A549 (cell line): ENCODE measurements around the gene SAPCD1. TPM values are rescaled to one million over a fixed set of nuclear protein-coding genes. Genes with fewer than 3 reads are reported as not detected.

Experiments
- ATAC-seq, 2 experiments: fragments of 200-7000 bp in 1 of 2; fragments of >200 bp in 1 of 2; cut with Nextera tagmentation in 1 of 2; cut with Tn5 transposase in 1 of 2; 3 replicates each; pipeline versions ENCODE4 v1.8.0 to v1.9.1; 2018 to 2020; ENCODE audit warnings: mild to moderate bottlenecking in 1 of 2, moderate library complexity in 1 of 2
- CTCF ChIA-PET: fragments of 300-600 bp; sonication (Branson Sonifier 250); formaldehyde crosslinking; extraction: SDS; loops from one replicate; lab custom pipeline; 2021; ENCODE audit warnings: antibody characterized with exemption, inconsistent platforms; lab: Yijun Ruan, JAX
- POLR2A ChIA-PET: fragments of 350-600 bp; formaldehyde crosslinking; extraction: SDS; loops from one replicate; lab custom pipeline; 2021; ENCODE audit warnings: antibody characterized with exemption, inconsistent platforms; lab: Yijun Ruan, JAX
- DNase-seq, 2 experiments: peaks; one replicate each; pipeline versions ENCODE4 v3.0.0 to v3.0.0-alpha.2; 2011 to 2016; ENCODE audit warnings: low read depth in 1 of 2, low spot score in 1 of 2
- FAIRE-seq: peaks from 2 replicates; lab custom pipeline; 2011; peaks lifted over from hg19 to GRCh38; lab: Jason Lieb, UNC
- H3K27ac ChIP-seq, 2 experiments: fragments of >200 bp; sonication (Bioruptor Twin); formaldehyde crosslinking; 3 replicates each; pipeline ENCODE4 v1.5.1; 2016 to 2017
- H3K4me1 ChIP-seq: fragments of >200 bp; sonication (Bioruptor Twin); formaldehyde crosslinking; 3 replicates; pipeline ENCODE4 v1.6.1; 2016
- H3K4me2 ChIP-seq: fragments of >200 bp; sonication (Bioruptor Twin); formaldehyde crosslinking; 3 replicates; pipeline ENCODE4 v1.6.1; 2016
- H3K4me3 ChIP-seq: fragments of >200 bp; sonication (Bioruptor Twin); formaldehyde crosslinking; 3 replicates; pipeline ENCODE4 v1.5.1; 2016
- H3K9me3 ChIP-seq: fragments of >200 bp; sonication (Bioruptor Twin); formaldehyde crosslinking; 3 replicates; pipeline ENCODE4 v1.6.1; 2016
- ATOH8 ChIP-seq: fragments of 250-450 bp; sonication (Bioruptor Pico); IDR thresholded peaks from 2 replicates; pipeline ENCODE4 v1.5.0; 2020; ENCODE audit warnings: low read depth, mild to moderate bottlenecking, moderate library complexity
- BCL3 ChIP-seq: fragments of >200 bp; sonication (Bioruptor Twin); formaldehyde crosslinking; IDR thresholded peaks from 3 replicates; pipeline ENCODE4 v1.6.1; 2016
- CBX2 ChIP-seq: fragments of 200-600 bp; sonication (generic); IDR thresholded peaks from 2 replicates; pipeline ENCODE4 v1.6.1; 2016; ENCODE audit warnings: low read depth, mild to moderate bottlenecking, borderline replicate concordance
- CEBPB ChIP-seq, 2 experiments: fragments of >200 bp in 1 of 2; sonication (Bioruptor Twin) in 1 of 2; formaldehyde crosslinking in 1 of 2; IDR thresholded peaks; 2 replicates each; pipeline ENCODE4 v1.6.1; 2012 to 2016
- CTCF ChIP-seq: fragments of >200 bp; sonication (Bioruptor Twin); formaldehyde crosslinking; IDR thresholded peaks from 3 replicates; pipeline ENCODE4 v1.5.1; 2016
- E2F6 ChIP-seq: IDR thresholded peaks from 2 replicates; pipeline ENCODE4 v1.6.1; 2012; ENCODE audit warnings: low read depth, borderline replicate concordance
- EHMT2 ChIP-seq: fragments of 200-600 bp; sonication (generic); IDR thresholded peaks from 2 replicates; pipeline ENCODE4 v1.6.1; 2016; ENCODE audit warnings: antibody characterized with exemption, low read depth, mild to moderate bottlenecking, moderate library complexity
- EP300 ChIP-seq, 2 experiments: fragments of >200 bp; sonication (Bioruptor Twin); formaldehyde crosslinking; IDR thresholded peaks; 2 replicates in 1 of 2; 3 replicates in 1 of 2; pipeline ENCODE4 v1.6.1; 2016 to 2017
- ESRRA ChIP-seq: fragments of 150-350 bp; IDR thresholded peaks from 2 replicates; pipeline ENCODE4 v1.6.1; 2014; ENCODE audit warnings: mild to moderate bottlenecking, low read length, borderline replicate concordance
- FOSL2 ChIP-seq, 2 experiments: fragments of 450-650 bp in 1 of 2; fragments of >200 bp in 1 of 2; sonication (Bioruptor Twin) in 1 of 2; formaldehyde crosslinking; IDR thresholded peaks; 2 replicates each; pipeline versions ENCODE4 v1.5.0 to v1.6.1; 2016 to 2020; ENCODE audit warnings: mild to moderate bottlenecking in 1 of 2, moderate library complexity in 1 of 2
- HOXB5 ChIP-seq: fragments of 250-450 bp; sonication (Bioruptor Pico); IDR thresholded peaks from 2 replicates; pipeline ENCODE4 v1.5.0; 2020; ENCODE audit warnings: mild to moderate bottlenecking, moderate library complexity
- JUN ChIP-seq, 2 experiments: fragments of >200 bp; sonication (Bioruptor Twin); formaldehyde crosslinking; IDR thresholded peaks; 2 replicates in 1 of 2; 3 replicates in 1 of 2; pipeline ENCODE4 v1.6.1; 2016 to 2017
- JUNB ChIP-seq: fragments of >200 bp; sonication (Bioruptor Twin); formaldehyde crosslinking; IDR thresholded peaks from 2 replicates; pipeline ENCODE4 v1.6.1; 2016
- KDM1A ChIP-seq: fragments of 200-600 bp; sonication (generic); IDR thresholded peaks from 2 replicates; pipeline ENCODE4 v1.6.1; 2016; ENCODE audit warnings: low read depth, mild to moderate bottlenecking
- MAX ChIP-seq: IDR thresholded peaks from 2 replicates; pipeline ENCODE4 v1.6.1; 2012
- MAZ ChIP-seq: fragments of 150-350 bp; IDR thresholded peaks from 2 replicates; pipeline ENCODE4 v1.6.1; 2014; ENCODE audit warnings: antibody characterized with exemption, low read depth, low read length, borderline replicate concordance
- MYC ChIP-seq: IDR thresholded peaks from 2 replicates; pipeline ENCODE4 v1.6.1; 2012; ENCODE audit warnings: mild to moderate bottlenecking, inconsistent platforms, low read length, improper control_type of control experiment, borderline replicate concordance
- NFE2L2 ChIP-seq: fragments of 150-350 bp; conservative IDR thresholded peaks from 2 replicates; pipeline ENCODE4 v1.6.1; 2014; ENCODE audit warnings: low read length
- NPAS2 ChIP-seq: fragments of 250-450 bp; sonication (Bioruptor Pico); IDR thresholded peaks from 2 replicates; pipeline ENCODE4 v1.8.0; 2022; ENCODE audit warnings: mild to moderate bottlenecking, moderate library complexity, borderline replicate concordance
- NR3C1 ChIP-seq: fragments of >200 bp; sonication (Bioruptor Twin); formaldehyde crosslinking; IDR thresholded peaks from 3 replicates; pipeline ENCODE4 v1.6.1; 2017
- PHF8 ChIP-seq: fragments of 200-600 bp; sonication (generic); IDR thresholded peaks from 2 replicates; pipeline ENCODE4 v1.6.1; 2016; ENCODE audit warnings: low read depth, mild to moderate bottlenecking, antibody characterized with exemption, moderate library complexity, borderline replicate concordance
- POLR2AphosphoS2 ChIP-seq: conservative IDR thresholded peaks from 2 replicates; pipeline ENCODE4 v1.6.1; 2012; ENCODE audit warnings: low read length, improper control_type of control experiment, inconsistent platforms
- RAD21 ChIP-seq, 2 experiments: fragments of >200 bp in 1 of 2; sonication (Bioruptor Twin) in 1 of 2; formaldehyde crosslinking in 1 of 2; IDR thresholded peaks in 1 of 2; conservative IDR thresholded peaks in 1 of 2; 2 replicates in 1 of 2; 3 replicates in 1 of 2; pipeline ENCODE4 v1.6.1; 2012 to 2018; ENCODE audit warnings: inconsistent platforms in 1 of 2
- RFX5 ChIP-seq: fragments of 450-650 bp; IDR thresholded peaks from 2 replicates; pipeline ENCODE4 v1.7.1; 2014; ENCODE audit warnings: antibody characterized with exemption, mild to moderate bottlenecking, moderate library complexity
- SMC3 ChIP-seq: fragments of >200 bp; sonication (Bioruptor Twin); formaldehyde crosslinking; IDR thresholded peaks from 3 replicates; pipeline ENCODE4 v1.6.1; 2018; ENCODE audit warnings: inconsistent platforms
- SREBF2 ChIP-seq: fragments of 450-650 bp; IDR thresholded peaks from 2 replicates; pipeline ENCODE4 v1.6.1; 2014; ENCODE audit warnings: mild to moderate bottlenecking, moderate library complexity
- USF2 ChIP-seq: fragments of 450-650 bp; IDR thresholded peaks from 2 replicates; pipeline ENCODE4 v1.6.1; 2014; ENCODE audit warnings: antibody characterized with exemption
- ZC3H11A ChIP-seq: fragments of 450-650 bp; IDR thresholded peaks from 2 replicates; pipeline ENCODE4 v1.6.1; 2014; ENCODE audit warnings: antibody characterized with exemption, mild to moderate bottlenecking
- ZSCAN20 ChIP-seq: fragments of 250-450 bp; sonication (Bioruptor Pico); IDR thresholded peaks from 2 replicates; pipeline ENCODE4 v1.8.0; 2022; ENCODE audit warnings: mild to moderate bottlenecking, moderate library complexity
- WGBS: methylation state at CpG from one replicate; pipeline ENCODE4 v1.1.6; 2017; ENCODE audit errors: missing lambda C conversion rate; 5-methylcytosine and 5-hydroxymethylcytosine counted together
- polyA plus RNA-seq, 4 experiments: library from polyadenylated mRNA; depleted of rRNA in 3 of 4; stranded (reverse); fragments of >200 nt; fragmentation: RNase III in 1 of 4; extraction: RNeasy Plus Mini Kit Qiagen cat#74134 plus additional on column Dnase treatment in 1 of 4; gene quantifications; 2 replicates in 3 of 4; 3 replicates in 1 of 4; pipeline ENCODE4 v1.2.3, GENCODE V29; 2011 to 2017

SAPCD1 gene
- polyA plus RNA-seq, 2 of the 4 experiments (the other 2 are of a cell fraction), result 5.8 to 6.9 TPM

- Histone ChIP-seq H3K4me2 (peak overlapping the region; percentile 95), H3K4me1 (peaks cover 23% of the 10 kb centered on the region; the same call in 2 of the 3 replicates), H3K9me3 (no peaks in the 10 kb centered on the region), H3K27ac (peak overlapping the region; percentile 94 to 97), H3K4me3 (peak overlapping the region; percentile 97)
- no peak for FAIRE-seq
- WGBS, result under 1% methylated on average over 25 of the region's 44 CpGs
- peak in 1 of 2 experiments; percentile 25 for DNase-seq
- peak; percentile 63 to 76 for ATAC-seq
- ChIA-PET CTCF (interaction anchor here (0.6 to 3.8 kb wide), 17 partner anchors 9 to 150 kb away, joined by 3 to 27 read pairs (median 6); partner anchors contain the start of genes CLIC1, HSPA1A, HSPA1B and HSPA1L), POLR2A (interaction anchor here (0.6 to 2.6 kb wide), 7 partner anchors 12 to 35 kb away, joined by 5 to 28 read pairs (median 9); partner anchors contain the start of genes HSPA1A, HSPA1B, HSPA1L and LSM2)
- no peak for TF ChIP-seq KDM1A
- TF ChIP-seq EHMT2, result no peak
- TF ChIP-seq POLR2AphosphoS2, result no peak
- no peak for TF ChIP-seq JUNB
- no peak for TF ChIP-seq EP300 (IDR thresholded peaks at IDR 0.05)
- TF ChIP-seq SMC3, result no peak
- no peak for TF ChIP-seq RFX5
- TF ChIP-seq PHF8, result peak; percentile 27; the same call in 1 of the 2 replicates
Observed at GRCh38 chr6:31794866-31795615, 32.6 kb downstream of the SAPCD1 start.

GRCh38 chr6:31795616-31796298, 33.3 kb downstream of the SAPCD1 start, which contains the start of gene VARS1:
Gene VARS1, minus strand, starts transcription at chr6:31795752. Its CDS starts 535 bp downstream, at chr6:31795217.
- CTCF ChIA-PET, result interaction anchor here (0.6 to 3.8 kb wide), 28 partner anchors 9 to 249 kb away, joined by 3 to 27 read pairs (median 4); partner anchors contain the start of genes CLIC1, HSPA1A, HSPA1B and HSPA1L
- FAIRE-seq, result no peak
- TF ChIP-seq RAD21 (conservative IDR thresholded peaks at IDR 0.05 in 1 of 2, IDR thresholded peaks at IDR 0.05 in 1 of 2) (peak; percentile 31 to 70; a peak in 4 of 5 replicates), CBX2 (no peak), CEBPB (IDR thresholded peaks at IDR 0.05) (no peak), JUN (IDR thresholded peaks at IDR 0.05) (peak; percentile 73 to 95; a peak in 4 of 5 replicates), FOSL2 (IDR thresholded peaks at IDR 0.05) (no peak), FOSL2 (CRISPR knock-in tag; IDR thresholded peaks at IDR 0.05) (peak; percentile 15; the same call in 1 of the 2 replicates), MYC (peak; percentile 78; the same call in 1 of the 2 replicates), HOXB5 (CRISPR knock-in tag) (no peak), CTCF (peak; percentile 67), BCL3 (peak; percentile 63; the same call in 1 of the 3 replicates), NR3C1 (no peak), MAX (peak; percentile 96), SREBF2 (no peak), ZC3H11A (no peak), NFE2L2 (no peak), ZSCAN20 (CRISPR knock-in tag) (no peak), USF2 (peak; percentile 51), ESRRA (no peak), MAZ (no peak), ATOH8 (CRISPR knock-in tag) (no peak), RFX5 (no peak), NPAS2 (0 out of 2 replicates have a peak, but pooled peaks have one; percentile 38), E2F6 (peak; percentile 51; the same call in 1 of the 2 replicates)

More at GRCh38 chr6:31795616-31796298, 33.3 kb downstream of the SAPCD1 start, which contains the start of gene VARS1:
- Histone ChIP-seq H3K27ac (peak within 1 kb of the TSS; percentile 94 to 97), H3K4me1 (peaks cover 23% of the 10 kb centered on the region; the same call in 2 of the 3 replicates), H3K9me3 (no peaks in the 10 kb centered on the region), H3K4me2 (peak within 1 kb of the TSS; percentile 95), H3K4me3 (peak within 1 kb of the TSS; percentile 97)
- peak; percentile 88 to 91 for ATAC-seq
- peak; percentile 88 to 92 for DNase-seq
- POLR2A ChIA-PET, result interaction anchor here (0.9 to 2.6 kb wide), 5 partner anchors 11 to 34 kb away, joined by 7 to 28 read pairs (median 18); partner anchors contain the start of genes HSPA1A, HSPA1B, HSPA1L and LSM2
- WGBS, result 3% methylated on average over 6 of the region's 75 CpGs
